Mucosa of descending colon (tissue), 3 donors: ENCODE data around the gene PPARA. TPM values are rescaled to one million over a fixed set of nuclear protein-coding genes. Genes with fewer than 3 reads are reported as not detected.
A peak's percentile ranks its signal among the peaks of the same experiment; 100 is the strongest.
"Not testable (repeated sequence)": the region's sequence is repeated elsewhere in the genome, so short reads cannot be mapped to it uniquely, and the experiment has no call there.

Experiments used
- ATAC-seq: fragments of 200-7000 bp; cut with Tn5 transposase; one replicate; pipeline ENCODE4 v1.9.1; 2020; ENCODE audit warnings: mild to moderate bottlenecking, moderate library complexity
- DNase-seq, 3 donors: peaks; one replicate each; pipeline ENCODE4 v3.0.0-alpha.2; 2020
- H3K36me3 ChIP-seq: fragments of 200-600 bp; one replicate; pipeline ENCODE4 v1.8.0; 2021; ENCODE audit warnings: low read depth, mild to moderate bottlenecking
- H3K4me1 ChIP-seq: fragments of 200-600 bp; one replicate; pipeline ENCODE4 v1.8.0; 2021; ENCODE audit warnings: low read depth, mild to moderate bottlenecking
- H3K4me3 ChIP-seq: fragments of 200-600 bp; one replicate; pipeline ENCODE4 v1.8.0; 2021; ENCODE audit warnings: mild to moderate bottlenecking
- H3K9me3 ChIP-seq: fragments of 200-600 bp; one replicate; pipeline ENCODE4 v1.8.0; 2021; ENCODE audit warnings: mild to moderate bottlenecking
- CTCF ChIP-seq: fragments of 200-600 bp; IDR thresholded peaks from one replicate; pipeline ENCODE4 v1.8.0; 2022; ENCODE audit warnings: antibody characterized with exemption, mild to moderate bottlenecking
- intact Hi-C, 2 donors: fragments of 100-400 bp; cut with DNase I in 1 of 2; cut with micrococcal nuclease in 1 of 2; formaldehyde crosslinking; loops; one replicate each; pipeline versions ENCODE4 v1.11.0 to v1.11.1; 2022; cut with DNase I, micrococcal nuclease
- total RNA-seq, 3 donors: library from RNA; stranded (reverse); fragmentation: NEBNext Ultra II Directional in 2 of 3; extraction: Animal tissue kit (Norgen Biotek cat#: 25700) in 2 of 3; gene quantifications; one replicate each; pipeline versions ENCODE4 v1.2.1 to v1.2.4, GENCODE V29; 2021 to 2023
- donor health status: DM: no; HTN: no; CAD: no; lungs with moderate emphysema.
- donor health status: DM: no; HTN: no; CAD: no.
- donor health status: DM: no; HTN: yes; CAD: no.

Gene PPARA
- total RNA-seq, 3 donors from 2014 or later: 57.9 to 81.4 (median 58.5) TPM

- ATAC-seq (no peak), DNase-seq (no peak)
- Histone ChIP-seq H3K9me3 (no peaks in the 10 kb centered on the region), H3K4me3 (no peak overlapping the region), H3K36me3 (no peaks in the 10 kb centered on the region), H3K4me1 (no peaks in the 10 kb centered on the region)
- intact Hi-C loops: no loop called here
- TF ChIP-seq CTCF: no peak
Observed at GRCh38 chr22:46256358-46256958, 106.1 kb downstream of the PPARA start.

GRCh38 chr22:46259374-46259773 lies 109.0 kb downstream of the PPARA start:
- Histone ChIP-seq H3K4me3 (no peak overlapping the region), H3K9me3 (no peaks in the 10 kb centered on the region), H3K36me3 (no peaks in the 10 kb centered on the region), H3K4me1 (peaks cover 2% of the 10 kb centered on the region)
- no peak for TF ChIP-seq CTCF
- intact Hi-C loops: no loop called here
- no peak for DNase-seq
- no peak for ATAC-seq

- ATAC-seq (no peak), DNase-seq (no peak)
- intact Hi-C loops: no loop called here
- no peak overlapping the region for H3K4me3 ChIP-seq
- peaks cover 2% of the 10 kb centered on the region for H3K4me1 ChIP-seq
- no peaks in the 10 kb centered on the region for H3K36me3 ChIP-seq
- no peaks in the 10 kb centered on the region for H3K9me3 ChIP-seq
- no peak for TF ChIP-seq CTCF
Observed at GRCh38 chr22:46260038-46260437, 109.7 kb downstream of the PPARA start.

- Histone ChIP-seq H3K4me1 (peaks cover 8% of the 10 kb centered on the region), H3K4me3 (no peak overlapping the region), H3K9me3 (no peaks in the 10 kb centered on the region), H3K36me3 (no peaks in the 10 kb centered on the region)
- TF ChIP-seq CTCF: peak; percentile 8
- DNase-seq (peak; percentile 75 to 85 (median 79)), ATAC-seq (peak; percentile 46)
- intact Hi-C loops: no loop called here
Observed at GRCh38 chr22:46262449-46263215, 112.3 kb downstream of the PPARA start.

- ATAC-seq (no peak), DNase-seq (peak in 1 of 3 donors; percentile 48)
- no peak for TF ChIP-seq CTCF
- H3K9me3 ChIP-seq: no peaks in the 10 kb centered on the region
- H3K4me3 ChIP-seq: no peak within 1 kb of the TSS
- peaks cover 8% of the 10 kb centered on the region for H3K4me1 ChIP-seq
- H3K36me3 ChIP-seq: no peaks in the 10 kb centered on the region
- intact Hi-C loops: no loop called here
Observed at GRCh38 chr22:46263216-46263590, 112.9 kb downstream of the PPARA start, which contains the start of gene PKDREJ. Gene PKDREJ, minus strand, starts transcription at chr22:46263343. Its CDS starts 21 bp downstream, at chr22:46263322.

GRCh38 chr22:46264520-46264919 lies 114.2 kb downstream of the PPARA start:
- DNase-seq: peak in 2 of 3 donors; percentile 75 to 81
- H3K36me3 ChIP-seq, intact Hi-C loops, H3K9me3 ChIP-seq, H3K4me3 ChIP-seq: not testable (repeated sequence)
- peaks cover 15% of the 10 kb centered on the region for H3K4me1 ChIP-seq
- peak; percentile 54 for ATAC-seq

- ATAC-seq: not testable (repeated sequence)
- DNase-seq: peak in 1 of 3 donors; percentile 25
Observed at GRCh38 chr22:46265627-46266026, 115.3 kb downstream of the PPARA start.

More at GRCh38 chr22:46265627-46266026, 115.3 kb downstream of the PPARA start:
- H3K4me3 ChIP-seq, H3K9me3 ChIP-seq, H3K36me3 ChIP-seq, intact Hi-C loops: not testable (repeated sequence)
- H3K4me1 ChIP-seq: peaks cover 16% of the 10 kb centered on the region
